Osteoblast (primary cell): ENCODE results near the gene AIP. TPM values are rescaled to one million over a fixed set of nuclear protein-coding genes. Genes with fewer than 3 reads are reported as not detected.

Experiments
- DNase-seq: peaks from one replicate; pipeline ENCODE4 v3.0.0; 2011; ENCODE audit warnings: low spot score, mixed read lengths; ENCODE audit not compliant: insufficient read length; ENCODE audit errors: missing footprints
- H2AFZ ChIP-seq: 2 replicates; pipeline ENCODE4 v1.6.0; 2011; ENCODE audit warnings: mild to moderate bottlenecking, low read length
- H3K27ac ChIP-seq: 2 replicates; pipeline ENCODE4 v1.5.1; 2011; ENCODE audit warnings: mild to moderate bottlenecking, low read depth, low read length, moderate library complexity
- H3K27me3 ChIP-seq: 2 replicates; pipeline ENCODE4 v1.6.0; 2012; ENCODE audit warnings: mild to moderate bottlenecking, control low read depth, inconsistent platforms, low read length, moderate library complexity; ENCODE audit not compliant: insufficient read depth
- H3K36me3 ChIP-seq: 2 replicates; pipeline ENCODE4 v1.5.1; 2011; ENCODE audit warnings: mild to moderate bottlenecking, low read length, control low read depth, moderate library complexity; ENCODE audit not compliant: insufficient read depth
- H3K4me1 ChIP-seq: 2 replicates; pipeline ENCODE4 v1.5.1; 2011; ENCODE audit warnings: mild to moderate bottlenecking, low read length, control low read depth, moderate library complexity; ENCODE audit not compliant: insufficient read depth
- H3K4me2 ChIP-seq: 2 replicates; pipeline ENCODE4 v1.6.0; 2011; ENCODE audit warnings: mild to moderate bottlenecking, low read length; ENCODE audit not compliant: insufficient read depth
- H3K4me3 ChIP-seq: fragments of 200-600 bp; sonication (generic); 3 replicates; pipeline ENCODE4 v1.5.1; 2012; ENCODE audit warnings: mild to moderate bottlenecking, low read length, inconsistent platforms; ENCODE audit not compliant: insufficient read depth
- H3K79me2 ChIP-seq: 2 replicates; pipeline ENCODE4 v1.6.0; 2012; ENCODE audit warnings: mild to moderate bottlenecking, low read length, control low read depth, inconsistent platforms; ENCODE audit not compliant: insufficient read depth
- H3K9me3 ChIP-seq: 2 replicates; pipeline ENCODE4 v1.5.1; 2011; ENCODE audit warnings: low read depth, low read length, control low read depth
- H4K20me1 ChIP-seq: 2 replicates; pipeline ENCODE4 v1.6.0; 2012; ENCODE audit warnings: mild to moderate bottlenecking, low read length, control low read depth; ENCODE audit not compliant: insufficient read depth
- total RNA-seq: library from RNA; depleted of rRNA; stranded (reverse); fragments of >200 nt; gene quantifications from 2 replicates; pipeline ENCODE4 v1.2.3, GENCODE V29; 2012
- TF ChIP-seq, protein P1 (sequence below): IDR thresholded peaks from 2 replicates; pipeline ENCODE4 v1.5.1; 2011; ENCODE audit warnings: mild to moderate bottlenecking, low read depth, low read length, moderate library complexity; ENCODE audit errors: extremely low read depth

AIP gene
- total RNA-seq, 1 donor, result 71.3 TPM

DNA sequence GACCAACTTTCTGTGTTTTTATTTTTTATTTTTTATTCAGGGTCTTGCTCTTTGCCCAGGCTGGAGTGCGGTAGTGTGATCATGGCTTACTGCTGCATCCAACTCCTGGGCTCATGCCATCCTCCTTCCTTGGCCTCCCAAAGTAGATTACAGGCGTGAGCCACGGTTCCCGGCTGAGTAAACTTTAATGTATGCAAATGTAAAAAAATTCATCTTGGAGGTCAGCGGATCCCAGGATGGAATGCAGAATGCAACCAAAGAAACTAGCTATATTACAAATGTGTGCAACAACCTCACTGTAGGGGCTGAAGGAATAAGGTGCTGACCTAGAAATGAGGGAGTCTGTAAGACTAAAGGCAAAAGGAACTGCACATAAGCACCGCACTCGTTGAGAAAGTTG, 31.3 kb downstream of the AIP start:
- Histone ChIP-seq H3K79me2 (no peaks in the 10 kb centered on the region), H3K9me3 (no peaks in the 10 kb centered on the region), H2AFZ (no peak overlapping the region), H3K4me2 (no peak overlapping the region), H3K36me3 (no peaks in the 10 kb centered on the region), H3K4me3 (no peak overlapping the region), H3K27ac (no peak overlapping the region), H3K27me3 (peaks cover 13% of the 10 kb centered on the region), H3K4me1 (no peaks in the 10 kb centered on the region), H4K20me1 (no peaks in the 10 kb centered on the region)
- DNase-seq, result no peak
- TF ChIP-seq, protein P1, sequence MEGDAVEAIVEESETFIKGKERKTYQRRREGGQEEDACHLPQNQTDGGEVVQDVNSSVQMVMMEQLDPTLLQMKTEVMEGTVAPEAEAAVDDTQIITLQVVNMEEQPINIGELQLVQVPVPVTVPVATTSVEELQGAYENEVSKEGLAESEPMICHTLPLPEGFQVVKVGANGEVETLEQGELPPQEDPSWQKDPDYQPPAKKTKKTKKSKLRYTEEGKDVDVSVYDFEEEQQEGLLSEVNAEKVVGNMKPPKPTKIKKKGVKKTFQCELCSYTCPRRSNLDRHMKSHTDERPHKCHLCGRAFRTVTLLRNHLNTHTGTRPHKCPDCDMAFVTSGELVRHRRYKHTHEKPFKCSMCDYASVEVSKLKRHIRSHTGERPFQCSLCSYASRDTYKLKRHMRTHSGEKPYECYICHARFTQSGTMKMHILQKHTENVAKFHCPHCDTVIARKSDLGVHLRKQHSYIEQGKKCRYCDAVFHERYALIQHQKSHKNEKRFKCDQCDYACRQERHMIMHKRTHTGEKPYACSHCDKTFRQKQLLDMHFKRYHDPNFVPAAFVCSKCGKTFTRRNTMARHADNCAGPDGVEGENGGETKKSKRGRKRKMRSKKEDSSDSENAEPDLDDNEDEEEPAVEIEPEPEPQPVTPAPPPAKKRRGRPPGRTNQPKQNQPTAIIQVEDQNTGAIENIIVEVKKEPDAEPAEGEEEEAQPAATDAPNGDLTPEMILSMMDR, result no peak

DNA sequence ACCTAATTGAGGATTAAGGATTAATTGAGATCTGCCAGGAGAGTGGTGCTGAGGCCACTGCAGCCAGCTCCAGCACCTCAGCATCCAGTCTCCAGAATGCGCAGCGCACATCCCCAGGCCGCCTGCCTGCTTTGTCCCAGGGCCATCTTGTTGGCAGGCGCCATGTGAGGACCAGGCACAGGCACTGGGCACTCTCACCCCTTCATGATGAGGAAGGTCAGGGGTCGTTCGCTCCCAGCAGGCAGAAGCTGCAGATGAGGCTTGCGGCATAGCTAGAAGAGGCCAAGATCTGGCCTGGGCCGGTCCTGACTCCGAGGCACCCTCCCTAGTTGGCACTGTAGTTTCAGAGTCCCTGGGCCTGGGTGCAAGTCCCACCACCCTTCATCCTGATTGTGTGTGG, 34.0 kb downstream of the AIP start:
- TF ChIP-seq, protein P1, result no peak
- H3K79me2 ChIP-seq, result no peaks in the 10 kb centered on the region
- H3K27ac ChIP-seq, result no peak overlapping the region
- H3K27me3 ChIP-seq, result peaks cover 13% of the 10 kb centered on the region
- H4K20me1 ChIP-seq, result no peaks in the 10 kb centered on the region
- H3K36me3 ChIP-seq, result no peaks in the 10 kb centered on the region
- H3K4me1 ChIP-seq, result no peaks in the 10 kb centered on the region
- no peak overlapping the region for H3K4me3 ChIP-seq
- no peaks in the 10 kb centered on the region for H3K9me3 ChIP-seq
- no peak overlapping the region for H2AFZ ChIP-seq
- no peak overlapping the region for H3K4me2 ChIP-seq
- no peak for DNase-seq

DNA sequence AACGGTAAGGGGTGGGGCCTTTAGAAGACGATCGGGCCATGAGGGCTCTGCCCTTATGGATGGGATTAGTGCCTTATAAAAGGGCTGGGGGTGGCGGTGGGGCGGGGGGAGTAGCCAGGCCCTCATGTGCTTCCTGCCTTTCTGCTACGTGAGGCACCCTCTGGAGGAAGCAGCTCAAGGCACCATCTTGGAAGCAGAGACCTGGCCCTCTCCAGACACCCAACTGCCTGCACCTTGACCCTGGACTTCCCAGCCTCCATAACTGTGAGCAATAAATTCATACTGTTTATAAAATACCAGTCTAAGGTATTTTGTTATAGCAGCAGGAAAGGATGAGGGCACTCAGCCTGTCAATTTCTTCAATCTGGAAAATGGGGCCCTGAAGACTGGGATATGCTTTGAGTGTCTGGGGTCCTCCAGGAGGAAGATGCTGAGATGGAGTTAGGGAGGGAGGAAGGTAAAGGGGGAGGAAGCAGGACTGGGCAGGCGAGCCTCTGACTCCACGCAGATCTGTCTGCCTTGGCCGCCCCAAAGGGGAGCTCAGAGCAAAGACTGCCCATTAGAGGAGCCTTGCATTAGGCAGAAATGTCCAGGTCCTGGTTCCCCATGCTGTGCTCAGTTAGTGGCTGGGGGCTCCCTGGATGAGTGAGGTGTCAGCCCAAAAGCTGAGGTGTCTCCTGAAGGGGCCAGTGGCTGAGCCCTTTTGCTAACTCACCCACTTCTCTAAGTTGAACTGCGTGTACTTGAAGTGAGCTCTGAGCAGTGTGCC, 35.1 kb downstream of the AIP start:
- Histone ChIP-seq H3K4me1 (no peaks in the 10 kb centered on the region), H3K27ac (no peak overlapping the region), H3K4me3 (no peak overlapping the region), H3K36me3 (no peaks in the 10 kb centered on the region), H3K4me2 (no peak overlapping the region), H3K27me3 (peaks cover 11% of the 10 kb centered on the region), H3K9me3 (no peaks in the 10 kb centered on the region), H3K79me2 (no peaks in the 10 kb centered on the region), H4K20me1 (no peaks in the 10 kb centered on the region), H2AFZ (no peak overlapping the region)
- no peak for DNase-seq
- TF ChIP-seq, protein P1, result no peak

GRCh38 chr11:67519726-67520125, 36.9 kb downstream of the AIP start:
- H3K27me3 ChIP-seq, result peaks cover 5% of the 10 kb centered on the region

More at GRCh38 chr11:67519726-67520125, 36.9 kb downstream of the AIP start:
- TF ChIP-seq, protein P1, result no peak
- Histone ChIP-seq H3K27ac (no peak overlapping the region), H2AFZ (no peak overlapping the region), H3K36me3 (no peaks in the 10 kb centered on the region), H3K4me3 (no peak overlapping the region), H4K20me1 (no peaks in the 10 kb centered on the region), H3K9me3 (no peaks in the 10 kb centered on the region), H3K4me1 (no peaks in the 10 kb centered on the region), H3K4me2 (no peak overlapping the region), H3K79me2 (no peaks in the 10 kb centered on the region)
- DNase-seq, result no peak
